Endodermal cell (in vitro differentiated cells): ENCODE measurements around the gene PAK1. TPM values are rescaled to one million over a fixed set of nuclear protein-coding genes. Genes with fewer than 3 reads are reported as not detected.

Experiments
- DNase-seq: peaks from one replicate; pipeline ENCODE4 v3.0.0-alpha.2; 2017
- H3K27ac ChIP-seq: 2 replicates; pipeline ENCODE4 v1.5.1; 2013; ENCODE audit warnings: mild to moderate bottlenecking, low read depth, low read length, moderate library complexity
- H3K27me3 ChIP-seq: 2 replicates; pipeline ENCODE4 v1.6.1; 2013; ENCODE audit warnings: mild to moderate bottlenecking, low read length, moderate library complexity; ENCODE audit not compliant: insufficient read depth, control insufficient read depth, poor library complexity, severe bottlenecking
- H3K36me3 ChIP-seq: 2 replicates; pipeline ENCODE4 v1.7.0; 2013; ENCODE audit warnings: mild to moderate bottlenecking, low read length, moderate library complexity; ENCODE audit not compliant: control insufficient read depth, insufficient read depth
- H3K4me1 ChIP-seq: one replicate; pipeline ENCODE4 v1.7.0; 2013; ENCODE audit warnings: low read length; ENCODE audit not compliant: control insufficient read depth, insufficient read depth
- H3K4me3 ChIP-seq: 2 replicates; pipeline ENCODE4 v1.5.1; 2013; ENCODE audit warnings: mild to moderate bottlenecking, low read length, moderate library complexity
- H3K9ac ChIP-seq: 2 replicates; pipeline ENCODE4 v1.6.1; 2013; ENCODE audit warnings: mild to moderate bottlenecking, low read length, moderate library complexity; ENCODE audit not compliant: poor library complexity, severe bottlenecking; ENCODE audit errors: extremely low read depth
- H3K9me3 ChIP-seq: 2 replicates; pipeline ENCODE4 v1.6.1; 2013; ENCODE audit warnings: mild to moderate bottlenecking, low read length, moderate library complexity; ENCODE audit not compliant: control insufficient read depth
- H3K27ac Mint-ChIP-seq: 2 replicates; pipeline ENCODE4 v1.8.0; 2020; ENCODE audit warnings: mixed read lengths
- H3K27me3 Mint-ChIP-seq: 2 replicates; pipeline ENCODE4 v1.8.0; 2021; ENCODE audit warnings: mild to moderate bottlenecking, mixed read lengths; ENCODE audit not compliant: insufficient read depth
- H3K36me3 Mint-ChIP-seq: 2 replicates; pipeline ENCODE4 v1.8.0; 2020; ENCODE audit warnings: low read depth, mixed read lengths
- H3K4me1 Mint-ChIP-seq: 2 replicates; pipeline ENCODE4 v1.8.0; 2020; ENCODE audit warnings: mixed read lengths
- H3K4me3 Mint-ChIP-seq: 2 replicates; pipeline ENCODE4 v1.8.0; 2020; ENCODE audit warnings: mild to moderate bottlenecking, moderate library complexity, mixed read lengths
- H3K9me3 Mint-ChIP-seq: 2 replicates; pipeline ENCODE4 v1.8.0; 2020; ENCODE audit warnings: mild to moderate bottlenecking, mixed read lengths
- WGBS, 2 experiments: methylation state at CpG; one replicate each; pipeline versions ENCODE4 v1.1.5 to v1.1.7; 2013; ENCODE audit warnings: missing lambda C conversion rate in 2 of 2, mixed read lengths in 1 of 2; ENCODE audit not compliant: insufficient coverage in 1 of 2, insufficient read length in 1 of 2; 5-methylcytosine and 5-hydroxymethylcytosine counted together
- long read RNA-seq, 4 experiments: library from polyadenylated mRNA in 2 of 4; library from RNA in 1 of 4; library from capped mRNA in 1 of 4; stranded (forward) in 3 of 4; unstranded in 1 of 4; transcript quantifications; one replicate each; pipeline ENCODE4 v2.0.0, GENCODE V29; 2020 to 2021; ENCODE audit warnings: inconsistent platforms in 1 of 4
- polyA plus RNA-seq, 2 experiments: library from polyadenylated mRNA; stranded (reverse); fragments of 50-300 nt; gene quantifications; one replicate each; pipeline ENCODE4 v1.2.3, GENCODE V29; 2013
- total RNA-seq, 2 donors: library from RNA; stranded (reverse); fragmentation: NEBNext Ultra II Directional in 1 of 2; extraction: Animal tissue kit (Norgen Biotek cat#: 25700) in 1 of 2; gene quantifications; 2 replicates in 1 of 2; 3 replicates in 1 of 2; pipeline ENCODE4 v1.2.1, GENCODE V29; 2021
- TF ChIP-seq, protein P1 (sequence below): fragments of 200-600 bp; sonication (generic); conservative IDR thresholded peaks from 2 replicates; pipeline ENCODE4 v1.5.0; 2021; ENCODE audit warnings: antibody characterized with exemption, mild to moderate bottlenecking

PAK1 gene
- 10 to 100 TPM; 91.3 to 94.9 TPM for total RNA-seq
- polyA plus RNA-seq (2013, experiment 1 of 2): 77.0 TPM
- polyA plus RNA-seq (2013, experiment 2 of 2): 66.0 TPM
- long read RNA-seq, experiment 1, partial matches to known transcripts: 17 of 44 reads
- long read RNA-seq, experiment 1, other reads (novel, unspliced or antisense): 22 of 44 reads
- long read RNA-seq, experiment 2, transcript PAK1-202 (15 exons, 3,737 nt): major isoform, 64 of 139 reads
- long read RNA-seq, experiment 2, transcript PAK1-201 (16 exons, 2,543 nt): minor isoform, 7 of 139 reads
- long read RNA-seq, experiment 2, partial matches to known transcripts: 21 of 139 reads
- long read RNA-seq, experiment 2, other reads (novel, unspliced or antisense): 47 of 139 reads
- long read RNA-seq, experiment 3, transcript PAK1-201 (16 exons, 2,543 nt): minor isoform, 13 of 198 reads
- long read RNA-seq, experiment 3, transcript PAK1-202 (15 exons, 3,737 nt): major isoform, 65 of 198 reads
- long read RNA-seq, experiment 3, partial matches to known transcripts: 24 of 198 reads
- long read RNA-seq, experiment 3, other reads (novel, unspliced or antisense): 96 of 198 reads
- long read RNA-seq, experiment 4, partial matches to known transcripts: 5 of 20 reads
- long read RNA-seq, experiment 4, other reads (novel, unspliced or antisense): 9 of 20 reads

DNA sequence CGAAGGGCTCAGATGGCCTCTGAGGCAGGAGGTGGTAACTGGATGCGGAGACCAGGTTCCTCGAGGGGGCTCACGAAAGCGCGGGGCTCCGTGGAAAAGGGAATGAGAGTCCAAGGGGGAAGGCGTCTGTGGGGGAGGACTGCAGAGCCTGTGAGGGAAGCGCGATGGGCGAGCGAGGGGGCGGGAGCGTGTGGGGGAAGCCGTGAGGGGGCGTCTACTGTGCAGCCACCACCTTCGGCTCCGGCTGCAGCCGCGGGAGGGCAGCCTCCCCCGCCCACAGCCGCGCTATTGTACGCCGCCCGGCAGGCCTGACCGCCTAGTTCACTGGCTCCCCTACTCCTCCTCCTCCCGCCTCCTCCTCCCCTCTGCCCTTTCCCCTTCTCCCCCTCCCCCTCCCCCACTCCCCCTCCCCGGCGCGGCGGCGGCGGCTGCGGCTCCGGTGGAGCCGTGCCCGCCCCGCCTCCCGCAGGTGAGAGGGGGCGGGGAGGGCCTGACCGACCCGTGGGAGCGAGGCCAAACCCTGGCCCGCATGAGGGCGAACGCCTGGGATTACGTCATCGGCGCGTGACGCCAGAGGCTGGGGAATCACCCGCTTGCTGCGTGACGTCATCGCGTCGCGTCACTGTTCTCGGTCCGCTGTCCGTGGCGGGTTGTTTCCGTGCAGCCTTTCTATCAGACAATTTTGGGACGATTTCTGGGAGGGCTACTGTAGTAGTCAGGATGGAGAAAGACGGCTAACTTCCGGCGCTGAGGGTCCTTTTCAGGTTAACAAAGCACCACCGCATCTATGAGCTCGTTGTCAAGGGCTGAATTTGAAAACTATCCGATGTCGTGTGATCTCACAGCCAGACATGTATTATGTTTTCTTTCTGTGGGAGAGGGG lies at the start of gene PAK1:
Gene PAK1, minus strand, starts transcription at position 294 of the 883 bp plus-strand sequence. CDS start 81,574 bp downstream, outside the sequence.
- H3K27ac Mint-ChIP-seq: peak within 1 kb of the TSS; percentile 99
- no peaks in the 10 kb centered on the region for H3K36me3 Mint-ChIP-seq
- H3K27me3 Mint-ChIP-seq: no peaks in the 10 kb centered on the region
- H3K36me3 ChIP-seq: no peaks in the 10 kb centered on the region
- peaks cover 6% of the 10 kb centered on the region for H3K4me1 ChIP-seq
- DNase-seq: peak; percentile 95
- H3K4me3 Mint-ChIP-seq: peak within 1 kb of the TSS; percentile 76
- H3K27me3 ChIP-seq: no peaks in the 10 kb centered on the region
- TF ChIP-seq, protein P1, sequence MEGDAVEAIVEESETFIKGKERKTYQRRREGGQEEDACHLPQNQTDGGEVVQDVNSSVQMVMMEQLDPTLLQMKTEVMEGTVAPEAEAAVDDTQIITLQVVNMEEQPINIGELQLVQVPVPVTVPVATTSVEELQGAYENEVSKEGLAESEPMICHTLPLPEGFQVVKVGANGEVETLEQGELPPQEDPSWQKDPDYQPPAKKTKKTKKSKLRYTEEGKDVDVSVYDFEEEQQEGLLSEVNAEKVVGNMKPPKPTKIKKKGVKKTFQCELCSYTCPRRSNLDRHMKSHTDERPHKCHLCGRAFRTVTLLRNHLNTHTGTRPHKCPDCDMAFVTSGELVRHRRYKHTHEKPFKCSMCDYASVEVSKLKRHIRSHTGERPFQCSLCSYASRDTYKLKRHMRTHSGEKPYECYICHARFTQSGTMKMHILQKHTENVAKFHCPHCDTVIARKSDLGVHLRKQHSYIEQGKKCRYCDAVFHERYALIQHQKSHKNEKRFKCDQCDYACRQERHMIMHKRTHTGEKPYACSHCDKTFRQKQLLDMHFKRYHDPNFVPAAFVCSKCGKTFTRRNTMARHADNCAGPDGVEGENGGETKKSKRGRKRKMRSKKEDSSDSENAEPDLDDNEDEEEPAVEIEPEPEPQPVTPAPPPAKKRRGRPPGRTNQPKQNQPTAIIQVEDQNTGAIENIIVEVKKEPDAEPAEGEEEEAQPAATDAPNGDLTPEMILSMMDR: peak; percentile 61
- peak within 1 kb of the TSS; percentile 71 for H3K27ac ChIP-seq
- no peaks in the 10 kb centered on the region for H3K9me3 Mint-ChIP-seq
- peak within 1 kb of the TSS; percentile 94 for H3K4me3 ChIP-seq
- peak within 1 kb of the TSS; percentile 64 for H3K9ac ChIP-seq
- H3K4me1 Mint-ChIP-seq: peaks cover 33% of the 10 kb centered on the region
- 6 to 15% methylated on average over 19 to 66 of the region's 72 CpGs for WGBS, 2 experiments
- H3K9me3 ChIP-seq: no peaks in the 10 kb centered on the region

GRCh38 chr11:77522215-77522614 lies 48.3 kb upstream of the PAK1 start:
- H3K9ac ChIP-seq: no peak overlapping the region
- no peak overlapping the region for H3K4me3 ChIP-seq
- no peaks in the 10 kb centered on the region for H3K27me3 ChIP-seq
- Mint-ChIP-seq H3K27ac (no peak overlapping the region), H3K4me3 (no peak overlapping the region), H3K9me3 (peaks cover 7% of the 10 kb centered on the region), H3K4me1 (peaks cover 17% of the 10 kb centered on the region), H3K27me3 (no peaks in the 10 kb centered on the region), H3K36me3 (peaks cover 2% of the 10 kb centered on the region)
- TF ChIP-seq, protein P1: no peak
- peaks cover 2% of the 10 kb centered on the region for H3K9me3 ChIP-seq
- no peaks in the 10 kb centered on the region for H3K36me3 ChIP-seq
- no peak overlapping the region for H3K27ac ChIP-seq
- DNase-seq: no peak
- H3K4me1 ChIP-seq: no peaks in the 10 kb centered on the region

DNA sequence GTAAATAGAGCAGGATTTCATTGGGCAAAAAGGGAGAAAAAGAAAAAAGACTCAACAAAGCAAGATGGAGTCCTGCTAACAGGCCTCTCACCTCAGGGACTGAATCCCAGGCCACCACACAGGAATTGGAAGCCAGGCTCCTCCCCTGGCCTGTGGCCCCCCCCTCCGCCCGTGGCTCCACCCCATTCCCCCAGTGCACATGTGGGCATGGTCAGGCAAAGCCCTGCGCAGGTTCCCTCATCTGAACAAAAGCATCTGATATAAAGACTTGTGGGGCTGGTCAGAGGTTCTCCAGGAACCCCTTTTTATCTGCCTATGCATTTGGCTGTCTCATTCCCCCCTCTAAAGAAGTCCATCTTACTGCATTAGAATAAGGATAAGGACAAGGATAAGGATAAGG lies 46.0 kb upstream of the PAK1 start:
- Histone ChIP-seq H3K9ac (no peak overlapping the region), H3K27ac (no peak overlapping the region), H3K36me3 (no peaks in the 10 kb centered on the region), H3K4me1 (no peaks in the 10 kb centered on the region), H3K4me3 (no peak overlapping the region), H3K9me3 (peaks cover 5% of the 10 kb centered on the region), H3K27me3 (no peaks in the 10 kb centered on the region)
- WGBS, 2 experiments: 66 to 100% methylated on average over 1 to 3 of the region's 3 CpGs
- DNase-seq: no peak
- no peak overlapping the region for H3K27ac Mint-ChIP-seq
- TF ChIP-seq, protein P1: no peak
- H3K27me3 Mint-ChIP-seq: no peaks in the 10 kb centered on the region
- peaks cover 10% of the 10 kb centered on the region for H3K9me3 Mint-ChIP-seq
- no peak overlapping the region for H3K4me3 Mint-ChIP-seq
- H3K4me1 Mint-ChIP-seq: peaks cover 12% of the 10 kb centered on the region
- H3K36me3 Mint-ChIP-seq: peaks cover 2% of the 10 kb centered on the region
